HUES6 (cell line): Measurements from ENCODE around the gene GATAD2A.
A peak's percentile ranks its signal among the peaks of the same experiment; 100 is the strongest.

Experiments
- H3K27ac ChIP-seq: 2 replicates; pipeline ENCODE4 v1.7.0; 2013; ENCODE audit warnings: low read depth, mild to moderate bottlenecking, low read length, inconsistent platforms
- H3K27me3 ChIP-seq: 2 replicates; pipeline ENCODE4 v1.6.1; 2013; ENCODE audit warnings: low read length; ENCODE audit not compliant: control insufficient read depth, insufficient read depth
- H3K36me3 ChIP-seq: 2 replicates; pipeline ENCODE4 v1.6.1; 2013; ENCODE audit warnings: low read length; ENCODE audit not compliant: control insufficient read depth, insufficient read depth
- H3K4me1 ChIP-seq: 2 replicates; pipeline ENCODE4 v1.6.1; 2013; ENCODE audit warnings: low read length; ENCODE audit not compliant: control insufficient read depth, insufficient read depth
- H3K4me3 ChIP-seq: 2 replicates; pipeline ENCODE4 v1.5.1; 2013; ENCODE audit warnings: low read depth, low read length
- H3K9ac ChIP-seq: one replicate; pipeline ENCODE4 v1.6.1; 2013; ENCODE audit warnings: mild to moderate bottlenecking, low read length
- H3K9me3 ChIP-seq: 2 replicates; pipeline ENCODE4 v1.6.1; 2013; ENCODE audit warnings: low read depth, low read length; ENCODE audit not compliant: control insufficient read depth, insufficient read depth

The GATAD2A gene

GRCh38 chr19:19487950-19488874 is 82.7 kb downstream of the GATAD2A start:
- H3K4me1 ChIP-seq = peaks cover 52% of the 10 kb centered on the region
- no peaks in the 10 kb centered on the region for H3K9me3 ChIP-seq
- H3K4me3 ChIP-seq = peak overlapping the region; percentile 4; the same call in 1 of the 2 replicates
- H3K27me3 ChIP-seq = no peaks in the 10 kb centered on the region
- H3K9ac ChIP-seq = peak overlapping the region; percentile 8
- peak overlapping the region; percentile 75 for H3K27ac ChIP-seq
- H3K36me3 ChIP-seq = peaks cover 25% of the 10 kb centered on the region

- peak overlapping the region; percentile 81 for H3K27ac ChIP-seq
- H3K27me3 ChIP-seq = no peaks in the 10 kb centered on the region
- peak overlapping the region; percentile 4; the same call in 1 of the 2 replicates for H3K4me3 ChIP-seq
- H3K9me3 ChIP-seq = no peaks in the 10 kb centered on the region
- H3K4me1 ChIP-seq = peaks cover 52% of the 10 kb centered on the region
- peaks cover 31% of the 10 kb centered on the region for H3K36me3 ChIP-seq
- H3K9ac ChIP-seq = peak overlapping the region; percentile 67
Observed at GRCh38 chr19:19488875-19489690, 83.6 kb downstream of the GATAD2A start.

GRCh38 chr19:19489804-19490204 is 84.3 kb downstream of the GATAD2A start:
- Histone ChIP-seq H3K4me1 (peaks cover 50% of the 10 kb centered on the region), H3K27ac (peak overlapping the region; percentile 81), H3K4me3 (peak overlapping the region; percentile 1; the same call in 1 of the 2 replicates), H3K27me3 (no peaks in the 10 kb centered on the region), H3K36me3 (peaks cover 38% of the 10 kb centered on the region), H3K9ac (peak overlapping the region; percentile 67), H3K9me3 (no peaks in the 10 kb centered on the region)

GRCh38 chr19:19490214-19490968 is 84.9 kb downstream of the GATAD2A start:
- Histone ChIP-seq H3K4me3 (peak overlapping the region; percentile 1; the same call in 1 of the 2 replicates), H3K9me3 (no peaks in the 10 kb centered on the region), H3K4me1 (peaks cover 44% of the 10 kb centered on the region), H3K27ac (peak overlapping the region; percentile 81; the same call in 1 of the 2 replicates), H3K9ac (peak overlapping the region; percentile 67), H3K27me3 (no peaks in the 10 kb centered on the region), H3K36me3 (peaks cover 41% of the 10 kb centered on the region)

GRCh38 chr19:19491321-19492025 is 86.0 kb downstream of the GATAD2A start:
- H3K27ac ChIP-seq = no peak overlapping the region
- H3K36me3 ChIP-seq = peaks cover 52% of the 10 kb centered on the region
- no peak overlapping the region for H3K4me3 ChIP-seq
- H3K9ac ChIP-seq = no peak overlapping the region
- H3K9me3 ChIP-seq = no peaks in the 10 kb centered on the region
- H3K27me3 ChIP-seq = no peaks in the 10 kb centered on the region
- peaks cover 34% of the 10 kb centered on the region for H3K4me1 ChIP-seq

GRCh38 chr19:19492026-19492610 is 86.6 kb downstream of the GATAD2A start:
- H3K27ac ChIP-seq = no peak overlapping the region
- peaks cover 59% of the 10 kb centered on the region for H3K36me3 ChIP-seq

GRCh38 chr19:19493841-19494546 is 88.5 kb downstream of the GATAD2A start:
- peak overlapping the region; percentile 20 for H3K9ac ChIP-seq
- H3K27me3 ChIP-seq = no peaks in the 10 kb centered on the region
- H3K36me3 ChIP-seq = peaks cover 78% of the 10 kb centered on the region
- H3K9me3 ChIP-seq = no peaks in the 10 kb centered on the region
- no peak overlapping the region for H3K4me3 ChIP-seq
- H3K4me1 ChIP-seq = peaks cover 11% of the 10 kb centered on the region
- no peak overlapping the region for H3K27ac ChIP-seq

More at GRCh38 chr19:19492026-19492610, 86.6 kb downstream of the GATAD2A start:
- H3K27me3 ChIP-seq = no peaks in the 10 kb centered on the region
- H3K4me3 ChIP-seq = no peak overlapping the region
- no peak overlapping the region for H3K9ac ChIP-seq
- H3K9me3 ChIP-seq = no peaks in the 10 kb centered on the region
- peaks cover 27% of the 10 kb centered on the region for H3K4me1 ChIP-seq

- H3K4me1 ChIP-seq = no peaks in the 10 kb centered on the region
- H3K9ac ChIP-seq = no peak overlapping the region
- no peaks in the 10 kb centered on the region for H3K9me3 ChIP-seq
- peaks cover 94% of the 10 kb centered on the region for H3K36me3 ChIP-seq
- no peaks in the 10 kb centered on the region for H3K27me3 ChIP-seq
- no peak overlapping the region for H3K27ac ChIP-seq
- no peak overlapping the region for H3K4me3 ChIP-seq
Observed at GRCh38 chr19:19495614-19496603, 90.4 kb downstream of the GATAD2A start.
